Measurements from ENCODE around the gene NTPCR.

DNA sequence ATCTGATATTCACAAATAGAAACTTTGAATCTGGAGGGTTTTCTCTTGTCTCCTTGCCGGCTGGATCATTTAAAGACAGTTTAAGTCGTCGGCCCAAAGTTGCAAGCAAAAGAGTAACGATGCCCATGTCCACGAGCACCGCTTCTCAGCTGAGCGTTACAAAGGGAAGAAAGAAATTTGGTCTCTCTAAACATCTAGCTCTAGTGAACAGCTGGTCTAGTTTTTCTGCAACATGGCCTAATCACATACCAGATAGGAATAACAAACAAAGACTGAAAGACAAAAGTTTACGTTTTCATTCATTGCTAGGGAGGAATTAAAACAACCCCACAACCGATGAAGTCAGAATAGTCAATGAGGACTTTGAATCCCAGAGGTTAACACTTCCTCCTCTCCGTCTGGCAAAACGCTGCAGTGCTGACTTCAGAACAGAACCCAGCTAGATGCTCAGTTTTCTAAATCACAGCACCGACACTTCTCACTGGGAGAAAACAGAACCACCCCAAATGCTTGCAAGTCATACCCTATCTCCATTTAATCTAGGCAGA, 69.4 kb downstream of the NTPCR start:
- TF ChIP-seq POLR2A (IDR thresholded peaks at IDR 0.05) (no peak), POLR2AphosphoS5 (IDR thresholded peaks at IDR 0.05) (no peak)
- TF ChIP-seq, protein P1, sequence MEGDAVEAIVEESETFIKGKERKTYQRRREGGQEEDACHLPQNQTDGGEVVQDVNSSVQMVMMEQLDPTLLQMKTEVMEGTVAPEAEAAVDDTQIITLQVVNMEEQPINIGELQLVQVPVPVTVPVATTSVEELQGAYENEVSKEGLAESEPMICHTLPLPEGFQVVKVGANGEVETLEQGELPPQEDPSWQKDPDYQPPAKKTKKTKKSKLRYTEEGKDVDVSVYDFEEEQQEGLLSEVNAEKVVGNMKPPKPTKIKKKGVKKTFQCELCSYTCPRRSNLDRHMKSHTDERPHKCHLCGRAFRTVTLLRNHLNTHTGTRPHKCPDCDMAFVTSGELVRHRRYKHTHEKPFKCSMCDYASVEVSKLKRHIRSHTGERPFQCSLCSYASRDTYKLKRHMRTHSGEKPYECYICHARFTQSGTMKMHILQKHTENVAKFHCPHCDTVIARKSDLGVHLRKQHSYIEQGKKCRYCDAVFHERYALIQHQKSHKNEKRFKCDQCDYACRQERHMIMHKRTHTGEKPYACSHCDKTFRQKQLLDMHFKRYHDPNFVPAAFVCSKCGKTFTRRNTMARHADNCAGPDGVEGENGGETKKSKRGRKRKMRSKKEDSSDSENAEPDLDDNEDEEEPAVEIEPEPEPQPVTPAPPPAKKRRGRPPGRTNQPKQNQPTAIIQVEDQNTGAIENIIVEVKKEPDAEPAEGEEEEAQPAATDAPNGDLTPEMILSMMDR (IDR thresholded peaks at IDR 0.05), result no peak
